ENCODE measurements around the gene CASZ1. TPM values are rescaled to one million over a fixed set of nuclear protein-coding genes. Genes with fewer than 3 reads are reported as not detected.

CASZ1 gene
- total RNA-seq, 1 donor from 2014 or later, result 4.0 TPM

DNA sequence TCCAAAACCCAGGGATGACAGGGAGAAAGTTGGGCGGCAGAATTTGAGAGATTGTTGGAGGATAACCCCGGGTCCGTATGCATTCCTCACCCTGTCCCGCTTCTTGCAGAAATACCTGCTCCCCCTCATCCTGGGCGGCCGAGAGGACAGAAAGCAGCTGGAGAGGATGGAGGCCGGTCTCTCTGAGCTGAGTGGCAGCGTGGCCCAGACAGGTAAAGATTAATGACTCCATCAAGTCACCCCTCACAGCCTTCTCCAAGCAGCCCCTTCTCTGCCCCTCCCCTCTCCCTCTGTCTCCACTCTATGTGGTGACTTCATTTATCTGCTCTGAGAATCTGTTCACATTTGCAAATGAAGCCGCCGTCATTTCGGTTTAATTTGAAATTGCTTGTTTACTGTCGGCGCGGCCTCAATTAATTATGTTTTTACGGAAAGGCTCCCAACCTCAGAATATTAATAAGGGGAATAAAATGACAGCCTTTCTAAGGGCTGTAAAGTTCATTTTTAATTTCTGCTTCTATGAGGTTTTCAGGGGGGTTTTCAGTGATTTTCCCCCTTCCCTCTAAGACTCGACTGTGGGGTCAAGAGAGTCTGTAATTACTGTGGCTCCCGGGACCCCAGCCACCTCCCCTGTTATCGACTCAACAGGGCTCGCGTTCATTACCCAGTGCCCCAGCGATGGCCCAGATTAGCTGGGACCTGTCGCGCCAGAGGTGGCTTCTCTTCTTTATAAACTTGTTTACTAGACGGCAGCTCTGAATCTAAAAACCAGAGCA, 173.3 kb downstream of the CASZ1 start:
- no peaks in the 10 kb centered on the region for H3K9me3 ChIP-seq (ENCODE audit: insufficient read depth, low read depth, low read length)
- no peak overlapping the region for H2AFZ ChIP-seq (ENCODE audit: low read depth, low read length)
- H3K9me3 Mint-ChIP-seq (ENCODE audit: unreplicated experiment), result no peaks in the 10 kb centered on the region
- DNase-seq (ENCODE audit: low read depth), result no peak
- H3K27ac Mint-ChIP-seq (ENCODE audit: unreplicated experiment), result no peak overlapping the region
- no peak overlapping the region for H3K4me2 ChIP-seq (ENCODE audit: low read length)
- no peak overlapping the region for H3K9ac ChIP-seq (ENCODE audit: low read length)
- no peaks in the 10 kb centered on the region for H3K27me3 ChIP-seq (ENCODE audit: insufficient read depth, low read length)
- no peak for FAIRE-seq
- H3K4me3 ChIP-seq (ENCODE audit: insufficient read depth, low read depth, low read length), result no peak overlapping the region
- H3K4me1 ChIP-seq (ENCODE audit: insufficient read depth, low read length), result no peaks in the 10 kb centered on the region
- H3K4me1 Mint-ChIP-seq (ENCODE audit: low read depth, unreplicated experiment), result no peaks in the 10 kb centered on the region
- no peak overlapping the region for H3K4me3 Mint-ChIP-seq (ENCODE audit: unreplicated experiment)
- H4K20me1 ChIP-seq (ENCODE audit: insufficient read depth, low read length), result peaks cover 4% of the 10 kb centered on the region
- no peak overlapping the region for H3K27ac ChIP-seq (ENCODE audit: low read depth, low read length)
- no peak for TF ChIP-seq EZH2 (IDR thresholded peaks at IDR 0.05; ENCODE audit: insufficient read depth, low read length)
- TF ChIP-seq, protein P1, sequence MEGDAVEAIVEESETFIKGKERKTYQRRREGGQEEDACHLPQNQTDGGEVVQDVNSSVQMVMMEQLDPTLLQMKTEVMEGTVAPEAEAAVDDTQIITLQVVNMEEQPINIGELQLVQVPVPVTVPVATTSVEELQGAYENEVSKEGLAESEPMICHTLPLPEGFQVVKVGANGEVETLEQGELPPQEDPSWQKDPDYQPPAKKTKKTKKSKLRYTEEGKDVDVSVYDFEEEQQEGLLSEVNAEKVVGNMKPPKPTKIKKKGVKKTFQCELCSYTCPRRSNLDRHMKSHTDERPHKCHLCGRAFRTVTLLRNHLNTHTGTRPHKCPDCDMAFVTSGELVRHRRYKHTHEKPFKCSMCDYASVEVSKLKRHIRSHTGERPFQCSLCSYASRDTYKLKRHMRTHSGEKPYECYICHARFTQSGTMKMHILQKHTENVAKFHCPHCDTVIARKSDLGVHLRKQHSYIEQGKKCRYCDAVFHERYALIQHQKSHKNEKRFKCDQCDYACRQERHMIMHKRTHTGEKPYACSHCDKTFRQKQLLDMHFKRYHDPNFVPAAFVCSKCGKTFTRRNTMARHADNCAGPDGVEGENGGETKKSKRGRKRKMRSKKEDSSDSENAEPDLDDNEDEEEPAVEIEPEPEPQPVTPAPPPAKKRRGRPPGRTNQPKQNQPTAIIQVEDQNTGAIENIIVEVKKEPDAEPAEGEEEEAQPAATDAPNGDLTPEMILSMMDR (IDR thresholded peaks at IDR 0.05; ENCODE audit: insufficient read depth, low read depth, low read length), result no peak
- no peaks in the 10 kb centered on the region for H3K36me3 ChIP-seq (ENCODE audit: insufficient read depth, low read length)
- peaks cover 11% of the 10 kb centered on the region for H3K36me3 Mint-ChIP-seq (ENCODE audit: low read depth, unreplicated experiment)
- no peaks in the 10 kb centered on the region for H3K27me3 Mint-ChIP-seq (ENCODE audit: low read depth, unreplicated experiment)
- H3K79me2 ChIP-seq (ENCODE audit: insufficient read depth, low read length), result no peaks in the 10 kb centered on the region

DNA sequence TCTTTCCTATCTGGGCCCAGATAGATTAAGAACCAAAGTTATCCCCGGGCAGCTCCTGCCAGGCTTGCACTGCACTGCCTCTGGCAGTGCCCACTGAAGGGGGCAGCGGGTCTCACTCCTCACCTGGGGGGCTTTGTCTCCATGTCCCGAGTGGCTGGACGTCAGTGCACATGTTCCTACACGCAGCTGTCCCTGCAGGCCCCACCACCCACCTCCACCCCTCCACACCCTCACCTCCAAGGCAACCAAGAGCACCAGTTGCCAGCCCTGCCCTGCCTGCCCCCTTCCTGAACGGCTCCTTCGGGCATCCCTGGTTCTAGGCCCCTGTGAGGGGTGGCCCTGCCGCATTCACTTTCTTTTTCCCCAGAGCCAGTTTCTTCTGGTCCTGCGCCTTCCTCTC, 174.5 kb downstream of the CASZ1 start:
- no peaks in the 10 kb centered on the region for H3K27me3 Mint-ChIP-seq (ENCODE audit: low read depth, unreplicated experiment)
- no peak for DNase-seq (ENCODE audit: low read depth)

More for the DNA sequence above, 174.5 kb downstream of the CASZ1 start:
- H4K20me1 ChIP-seq (ENCODE audit: insufficient read depth, low read length), result peaks cover 7% of the 10 kb centered on the region
- no peak overlapping the region for H3K4me3 ChIP-seq (ENCODE audit: insufficient read depth, low read depth, low read length)
- Mint-ChIP-seq H3K27ac (ENCODE audit: unreplicated experiment) (no peak overlapping the region), H3K9me3 (ENCODE audit: unreplicated experiment) (no peaks in the 10 kb centered on the region), H3K4me1 (ENCODE audit: low read depth, unreplicated experiment) (no peaks in the 10 kb centered on the region), H3K36me3 (ENCODE audit: low read depth, unreplicated experiment) (peaks cover 18% of the 10 kb centered on the region), H3K4me3 (ENCODE audit: unreplicated experiment) (no peak overlapping the region)
- H3K4me1 ChIP-seq (ENCODE audit: insufficient read depth, low read length), result no peaks in the 10 kb centered on the region
- H3K36me3 ChIP-seq (ENCODE audit: insufficient read depth, low read length), result no peaks in the 10 kb centered on the region
- FAIRE-seq, result no peak
- H3K4me2 ChIP-seq (ENCODE audit: low read length), result no peak overlapping the region
- H3K9me3 ChIP-seq (ENCODE audit: insufficient read depth, low read depth, low read length), result no peaks in the 10 kb centered on the region
- no peak overlapping the region for H2AFZ ChIP-seq (ENCODE audit: low read depth, low read length)
- H3K27me3 ChIP-seq (ENCODE audit: insufficient read depth, low read length), result no peaks in the 10 kb centered on the region
- TF ChIP-seq, protein P1 (IDR thresholded peaks at IDR 0.05; ENCODE audit: insufficient read depth, low read depth, low read length), result no peak
- no peak for TF ChIP-seq EZH2 (IDR thresholded peaks at IDR 0.05; ENCODE audit: insufficient read depth, low read length)
- no peak overlapping the region for H3K27ac ChIP-seq (ENCODE audit: low read depth, low read length)
- H3K9ac ChIP-seq (ENCODE audit: low read length), result no peak overlapping the region
- H3K79me2 ChIP-seq (ENCODE audit: insufficient read depth, low read length), result no peaks in the 10 kb centered on the region
